Measurements from ENCODE around the gene MPPED1. TPM values are rescaled to one million over a fixed set of nuclear protein-coding genes. Genes with fewer than 3 reads are reported as not detected.
A peak's percentile ranks its signal among the peaks of the same experiment; 100 is the strongest.

Gene MPPED1
- total RNA-seq, 2 donors from 2014 or later, result not detected

GRCh38 chr22:43409046-43409445 is 2.8 kb upstream of the MPPED1 start:
- Mint-ChIP-seq H3K4me3 (no peak overlapping the region), H3K9me3 (no peaks in the 10 kb centered on the region), H3K36me3 (no peaks in the 10 kb centered on the region), H3K27ac (no peak overlapping the region), H3K4me1 (ENCODE audit: low read depth in 2 of 2) (no peaks in the 10 kb centered on the region), H3K27me3 (peaks cover 38 to 39% of the 10 kb centered on the region in 2 donors)
- DNase-seq (ENCODE audit: low spot score), result no peak
- no peak for ATAC-seq

DNA sequence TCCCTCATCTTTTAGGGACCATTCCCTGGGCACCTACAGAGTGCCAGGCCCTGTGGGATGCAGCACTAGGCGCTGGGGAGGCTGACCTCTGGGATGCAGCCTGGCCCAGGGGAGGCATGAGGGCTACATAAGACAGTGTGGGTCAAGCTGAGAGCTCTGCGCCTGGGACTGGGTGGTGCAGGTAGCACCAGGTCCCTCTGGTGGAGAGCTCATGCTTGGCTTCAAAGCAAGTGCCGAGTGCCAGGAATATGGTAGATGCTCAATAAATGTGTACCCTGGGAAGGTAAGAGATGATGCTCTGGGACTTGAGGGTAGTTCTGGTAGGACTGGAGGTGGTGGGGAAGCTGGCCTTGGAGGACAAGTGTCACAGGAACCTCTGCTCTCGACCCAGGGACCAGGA is 2.0 kb upstream of the MPPED1 start:
- ATAC-seq (peak in 1 of 2 donors; percentile 15), DNase-seq (ENCODE audit: low spot score) (no peak)
- no peaks in the 10 kb centered on the region for H3K4me1 Mint-ChIP-seq (ENCODE audit: low read depth in 2 of 2)
- peaks cover 39 to 47% of the 10 kb centered on the region in 2 donors for H3K27me3 Mint-ChIP-seq
- H3K4me3 Mint-ChIP-seq, result no peak overlapping the region
- H3K9me3 Mint-ChIP-seq, result no peaks in the 10 kb centered on the region
- H3K36me3 Mint-ChIP-seq, result no peaks in the 10 kb centered on the region
- no peak overlapping the region for H3K27ac Mint-ChIP-seq

GRCh38 chr22:43411040-43411868 is 560 bp upstream of the MPPED1 start:
- H3K27ac Mint-ChIP-seq, result no peak overlapping the region
- H3K36me3 Mint-ChIP-seq, result no peaks in the 10 kb centered on the region
- H3K27me3 Mint-ChIP-seq, result peaks cover 44 to 55% of the 10 kb centered on the region in 2 donors
- H3K4me1 Mint-ChIP-seq (ENCODE audit: low read depth in 2 of 2), result no peaks in the 10 kb centered on the region
- no peak for DNase-seq (ENCODE audit: low spot score)
- no peak overlapping the region for H3K4me3 Mint-ChIP-seq
- ATAC-seq, result no peak
- H3K9me3 Mint-ChIP-seq, result no peaks in the 10 kb centered on the region

- Mint-ChIP-seq H3K4me1 (ENCODE audit: low read depth in 2 of 2) (no peaks in the 10 kb centered on the region), H3K27ac (no peak overlapping the region), H3K9me3 (no peaks in the 10 kb centered on the region), H3K27me3 (peaks cover 50 to 74% of the 10 kb centered on the region in 2 donors), H3K36me3 (no peaks in the 10 kb centered on the region), H3K4me3 (no peak overlapping the region)
- no peak for DNase-seq (ENCODE audit: low spot score)
- ATAC-seq, result no peak
Measured at GRCh38 chr22:43412808-43413795, 1.3 kb downstream of the MPPED1 start.

- peaks cover 50 to 73% of the 10 kb centered on the region in 2 donors for H3K27me3 Mint-ChIP-seq
- no peaks in the 10 kb centered on the region for H3K4me1 Mint-ChIP-seq (ENCODE audit: low read depth in 2 of 2)
Measured at GRCh38 chr22:43413826-43414225, 2.0 kb downstream of the MPPED1 start.

DNA sequence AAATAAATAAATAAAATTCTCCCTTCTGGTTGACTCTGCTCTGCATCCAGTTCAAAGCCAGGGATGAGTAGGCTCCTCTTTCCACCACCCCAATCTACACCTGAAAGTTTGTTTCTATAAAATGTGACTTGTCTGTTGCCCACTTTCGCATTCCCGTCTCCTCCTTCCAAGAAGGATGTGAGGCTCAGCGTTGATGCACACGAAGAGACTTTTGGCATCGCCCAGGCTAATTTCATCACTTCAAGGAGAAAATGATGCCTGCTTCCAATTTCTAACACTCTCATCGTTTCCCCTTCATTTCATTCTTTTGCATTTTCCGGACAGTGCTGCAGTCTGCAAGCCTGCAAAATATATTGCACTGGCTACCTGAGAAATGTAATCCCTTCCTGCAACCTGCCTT is 3.9 kb downstream of the MPPED1 start:
- no peak overlapping the region for H3K4me3 Mint-ChIP-seq
- no peak for ATAC-seq
- H3K4me1 Mint-ChIP-seq (ENCODE audit: low read depth in 2 of 2), result no peaks in the 10 kb centered on the region
- H3K36me3 Mint-ChIP-seq, result no peaks in the 10 kb centered on the region
- no peaks in the 10 kb centered on the region for H3K9me3 Mint-ChIP-seq
- H3K27me3 Mint-ChIP-seq, result peaks cover 37 to 55% of the 10 kb centered on the region in 2 donors
- DNase-seq (ENCODE audit: low spot score), result no peak
- no peak overlapping the region for H3K27ac Mint-ChIP-seq

More at GRCh38 chr22:43413826-43414225, 2.0 kb downstream of the MPPED1 start:
- Mint-ChIP-seq H3K36me3 (no peaks in the 10 kb centered on the region), H3K27ac (no peak overlapping the region), H3K9me3 (no peaks in the 10 kb centered on the region), H3K4me3 (no peak overlapping the region)
- ATAC-seq, result no peak
- DNase-seq (ENCODE audit: low spot score), result no peak

DNA sequence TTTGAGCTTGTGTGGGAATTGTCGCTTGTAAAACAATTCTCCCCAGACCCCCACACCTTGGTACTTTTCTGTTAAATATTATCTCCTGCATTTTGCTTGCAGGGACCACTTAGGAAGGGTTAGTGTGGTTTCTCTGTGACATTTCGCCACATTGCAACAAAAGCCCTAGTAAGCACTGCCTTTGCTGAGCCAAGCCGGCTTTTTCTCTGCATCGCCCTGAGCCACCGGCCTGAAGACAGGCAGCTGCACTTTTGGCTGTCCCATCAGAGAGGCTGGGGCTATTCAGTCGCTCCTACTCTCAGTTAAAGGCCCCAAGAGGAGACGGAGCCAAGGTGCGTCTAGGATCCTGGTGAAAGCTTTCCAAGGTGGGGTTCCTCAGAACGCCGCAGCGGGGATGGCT is 5.7 kb downstream of the MPPED1 start:
- Mint-ChIP-seq H3K4me1 (ENCODE audit: low read depth in 2 of 2) (no peaks in the 10 kb centered on the region), H3K27me3 (peaks cover 30 to 49% of the 10 kb centered on the region in 2 donors), H3K27ac (no peak overlapping the region), H3K9me3 (no peaks in the 10 kb centered on the region), H3K36me3 (no peaks in the 10 kb centered on the region), H3K4me3 (no peak overlapping the region)
- no peak for DNase-seq (ENCODE audit: low spot score)
- no peak for ATAC-seq

GRCh38 chr22:43418079-43418825 is 6.4 kb downstream of the MPPED1 start:
- Mint-ChIP-seq H3K27ac (no peak overlapping the region), H3K4me1 (ENCODE audit: low read depth in 2 of 2) (no peaks in the 10 kb centered on the region), H3K9me3 (no peaks in the 10 kb centered on the region)

GRCh38 chr22:43419371-43420080 is 7.7 kb downstream of the MPPED1 start:
- ATAC-seq, result peak in 1 of 2 donors; percentile 14
- DNase-seq (ENCODE audit: low spot score), result no peak
- H3K4me3 Mint-ChIP-seq, result no peak overlapping the region
- peaks cover 13 to 30% of the 10 kb centered on the region in 2 donors for H3K27me3 Mint-ChIP-seq
- no peaks in the 10 kb centered on the region for H3K36me3 Mint-ChIP-seq
- no peaks in the 10 kb centered on the region for H3K9me3 Mint-ChIP-seq
- no peaks in the 10 kb centered on the region for H3K4me1 Mint-ChIP-seq (ENCODE audit: low read depth in 2 of 2)
- no peak overlapping the region for H3K27ac Mint-ChIP-seq

More at GRCh38 chr22:43418079-43418825, 6.4 kb downstream of the MPPED1 start:
- no peak for ATAC-seq
- H3K36me3 Mint-ChIP-seq, result no peaks in the 10 kb centered on the region
- no peak for DNase-seq (ENCODE audit: low spot score)
- H3K27me3 Mint-ChIP-seq, result peaks cover 24 to 43% of the 10 kb centered on the region in 2 donors
- H3K4me3 Mint-ChIP-seq, result no peak overlapping the region

DNA sequence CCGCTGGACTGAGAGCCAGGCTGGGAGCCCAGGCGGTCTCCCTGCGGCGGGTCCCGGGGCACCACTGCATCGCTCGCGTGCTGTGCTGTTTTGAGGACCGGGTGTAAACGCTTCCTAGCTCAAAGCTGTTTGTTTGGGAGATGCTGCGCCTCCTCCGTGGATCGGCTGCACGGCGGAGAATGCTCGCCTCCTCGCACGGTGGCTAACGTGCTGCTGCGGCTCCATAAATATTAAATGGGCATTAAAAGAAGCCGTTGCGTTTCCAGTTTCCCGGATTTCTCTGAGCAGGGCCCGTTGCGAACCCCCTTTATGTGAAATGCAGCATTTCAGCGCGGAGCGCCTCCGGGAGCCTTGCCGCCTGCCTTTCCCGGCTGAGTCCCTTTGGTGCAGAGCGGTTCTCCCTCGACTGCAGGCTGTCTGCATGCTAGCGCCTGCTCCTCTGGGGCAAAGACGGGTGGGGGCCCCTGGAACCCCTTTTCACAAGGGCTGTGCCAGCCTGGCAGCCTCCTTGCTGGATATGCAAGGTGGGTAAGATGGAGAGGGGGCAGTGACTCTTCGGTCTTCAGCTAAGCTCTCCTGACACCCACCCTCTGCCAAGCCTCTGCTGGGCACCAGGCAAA is 9.3 kb downstream of the MPPED1 start:
- Mint-ChIP-seq H3K27me3 (peaks cover 6 to 20% of the 10 kb centered on the region in 2 donors), H3K4me1 (ENCODE audit: low read depth in 2 of 2) (no peaks in the 10 kb centered on the region), H3K27ac (no peak overlapping the region), H3K36me3 (no peaks in the 10 kb centered on the region), H3K9me3 (no peaks in the 10 kb centered on the region), H3K4me3 (no peak overlapping the region)
- ATAC-seq (no peak), DNase-seq (ENCODE audit: low spot score) (no peak)

- Mint-ChIP-seq H3K4me1 (ENCODE audit: low read depth in 2 of 2) (no peaks in the 10 kb centered on the region), H3K4me3 (no peak overlapping the region), H3K36me3 (no peaks in the 10 kb centered on the region), H3K27ac (no peak overlapping the region), H3K9me3 (no peaks in the 10 kb centered on the region), H3K27me3 (peaks cover 2 to 10% of the 10 kb centered on the region in 2 donors)
- DNase-seq (ENCODE audit: low spot score) (no peak), ATAC-seq (no peak)
Measured at GRCh38 chr22:43421914-43422615, 10.3 kb downstream of the MPPED1 start.

DNA sequence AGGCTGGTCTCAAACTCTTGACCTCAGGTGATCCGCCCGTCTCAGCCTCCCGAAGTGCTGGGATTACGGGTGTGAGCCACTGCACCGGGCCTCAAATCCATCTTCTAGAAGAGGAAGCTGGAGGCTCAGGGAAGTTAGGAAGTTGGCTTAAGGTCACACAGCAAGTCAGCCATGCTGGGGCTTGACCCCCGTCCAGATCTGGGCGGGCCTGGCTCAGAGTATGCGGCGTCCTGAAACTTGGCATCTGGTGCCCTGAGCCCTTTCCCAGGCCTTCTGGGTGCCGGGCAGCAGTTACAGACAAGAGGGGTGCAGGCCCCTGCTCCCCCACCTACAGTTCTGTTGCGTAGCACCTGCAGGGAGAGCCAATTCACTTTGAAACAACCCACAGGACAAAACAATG is 11.2 kb downstream of the MPPED1 start:
- no peak for DNase-seq (ENCODE audit: low spot score)
- ATAC-seq, result no peak
- no peak overlapping the region for H3K27ac Mint-ChIP-seq
- H3K4me3 Mint-ChIP-seq, result no peak overlapping the region
- H3K36me3 Mint-ChIP-seq, result no peaks in the 10 kb centered on the region
- H3K27me3 Mint-ChIP-seq, result peaks cover under 1 to 4% of the 10 kb centered on the region in 2 donors
- no peaks in the 10 kb centered on the region for H3K4me1 Mint-ChIP-seq (ENCODE audit: low read depth in 2 of 2)
- no peaks in the 10 kb centered on the region for H3K9me3 Mint-ChIP-seq

Data from natural killer cell treated with Interleukin-12 subunit alpha and Interleukin-12 subunit beta and Interleukin-15 and Interleukin-18, amount 100 ng/mL, for 72 hours (primary cell).